SK-N-MC (cell line): ENCODE measurements around the gene PALD1.

Source experiments
- EZH2 ChIP-seq: fragments of 200-600 bp; sonication (generic); IDR thresholded peaks from one replicate; pipeline ENCODE4 v1.6.1; 2017; ENCODE audit warnings: antibody characterized with exemption
- FOXP2 ChIP-seq: optimal IDR thresholded peaks from 2 replicates; pipeline ENCODE3; 2011; ENCODE audit warnings: mild to moderate bottlenecking, moderate library complexity; ENCODE audit not compliant: insufficient read depth; ENCODE audit errors: extremely low read length, control extremely low read depth
- POLR2AphosphoS5 ChIP-seq: IDR thresholded peaks from 2 replicates; pipeline ENCODE4 v1.6.1; 2012; ENCODE audit warnings: mild to moderate bottlenecking, low read depth, low read length, borderline replicate concordance

DNA sequence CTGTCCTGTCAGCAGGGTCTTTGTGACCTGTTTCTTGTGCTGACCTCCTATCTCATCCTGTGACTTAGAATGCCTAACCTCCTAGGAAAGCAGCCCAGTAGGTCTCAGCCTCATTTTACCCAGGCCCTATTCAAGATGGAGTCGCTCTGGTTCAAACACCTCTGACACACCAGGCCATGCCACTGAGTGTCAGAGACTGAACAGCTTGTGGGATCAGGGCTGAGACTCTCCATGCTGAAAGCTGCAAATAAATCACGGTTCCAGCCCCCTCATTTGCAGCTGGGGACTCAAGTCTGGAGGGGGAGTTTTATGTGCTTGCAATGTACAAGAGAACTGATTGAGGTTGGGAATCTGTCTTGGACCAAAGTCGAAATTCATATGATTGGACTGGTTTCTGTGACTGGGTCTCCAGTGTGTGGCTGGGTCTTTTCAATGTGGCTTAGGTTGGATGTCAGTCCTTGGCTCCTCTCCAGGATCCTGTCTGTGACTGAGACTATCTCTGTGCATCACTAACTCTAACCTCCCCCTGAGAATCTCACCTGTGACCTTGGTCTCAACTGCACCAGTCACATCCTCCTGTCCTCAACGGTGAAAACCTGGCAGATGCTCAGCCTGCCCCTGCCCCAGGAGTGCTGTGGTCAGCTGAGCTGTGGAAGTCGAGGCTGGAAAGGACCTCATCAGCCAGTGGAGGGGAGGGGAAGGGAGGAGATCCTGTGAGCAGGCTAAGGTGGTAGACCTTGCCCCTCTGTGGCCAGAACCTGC, 112.3 kb downstream of the PALD1 start:
- TF ChIP-seq POLR2AphosphoS5 (no peak), EZH2 (no peak), FOXP2 (no peak)
